Measurements from ENCODE around the gene SEPTIN5.

DNA sequence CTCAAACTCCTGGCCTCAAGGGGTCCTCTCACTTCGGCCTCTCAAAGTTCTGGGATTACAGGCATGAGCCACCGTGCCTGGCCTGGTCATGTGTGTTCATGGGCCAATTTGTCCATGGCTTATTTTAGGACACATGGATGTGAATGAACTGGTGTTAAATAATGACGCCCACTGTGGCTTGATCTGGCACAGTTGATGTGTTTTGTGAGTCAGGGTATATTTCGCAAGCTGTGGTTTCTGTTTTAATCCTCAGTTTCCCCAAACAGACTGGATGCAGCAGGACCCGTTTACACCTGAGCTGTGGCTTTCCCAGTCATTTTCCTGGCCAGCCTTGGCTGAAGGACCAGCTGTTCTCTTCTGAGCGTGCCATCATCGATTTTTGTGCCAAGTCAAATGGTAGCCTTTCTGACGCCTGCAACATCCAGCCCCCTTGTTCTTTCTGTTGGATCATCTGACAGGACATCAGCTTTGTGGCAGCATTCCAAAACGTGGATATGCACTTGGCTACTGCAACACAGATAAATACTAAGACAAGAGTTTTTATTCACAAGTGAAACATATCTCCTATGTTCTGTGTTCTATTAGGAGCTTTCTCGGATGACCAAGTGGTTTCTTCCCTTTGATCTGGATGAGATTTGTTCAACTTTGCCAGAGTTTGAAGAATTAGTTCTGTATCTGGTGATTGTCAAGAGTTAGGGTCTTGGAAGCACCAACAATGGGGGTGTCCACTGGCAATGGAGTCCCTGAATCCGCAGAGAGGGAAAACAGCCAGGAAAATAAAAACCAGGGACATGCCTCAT, 40.0 kb upstream of the SEPTIN5 start:
- TF ChIP-seq, protein P1, sequence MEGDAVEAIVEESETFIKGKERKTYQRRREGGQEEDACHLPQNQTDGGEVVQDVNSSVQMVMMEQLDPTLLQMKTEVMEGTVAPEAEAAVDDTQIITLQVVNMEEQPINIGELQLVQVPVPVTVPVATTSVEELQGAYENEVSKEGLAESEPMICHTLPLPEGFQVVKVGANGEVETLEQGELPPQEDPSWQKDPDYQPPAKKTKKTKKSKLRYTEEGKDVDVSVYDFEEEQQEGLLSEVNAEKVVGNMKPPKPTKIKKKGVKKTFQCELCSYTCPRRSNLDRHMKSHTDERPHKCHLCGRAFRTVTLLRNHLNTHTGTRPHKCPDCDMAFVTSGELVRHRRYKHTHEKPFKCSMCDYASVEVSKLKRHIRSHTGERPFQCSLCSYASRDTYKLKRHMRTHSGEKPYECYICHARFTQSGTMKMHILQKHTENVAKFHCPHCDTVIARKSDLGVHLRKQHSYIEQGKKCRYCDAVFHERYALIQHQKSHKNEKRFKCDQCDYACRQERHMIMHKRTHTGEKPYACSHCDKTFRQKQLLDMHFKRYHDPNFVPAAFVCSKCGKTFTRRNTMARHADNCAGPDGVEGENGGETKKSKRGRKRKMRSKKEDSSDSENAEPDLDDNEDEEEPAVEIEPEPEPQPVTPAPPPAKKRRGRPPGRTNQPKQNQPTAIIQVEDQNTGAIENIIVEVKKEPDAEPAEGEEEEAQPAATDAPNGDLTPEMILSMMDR (IDR thresholded peaks at IDR 0.05; ENCODE audit: insufficient read depth, low read depth, low read length): no peak
- no peak for TF ChIP-seq EZH2 (IDR thresholded peaks at IDR 0.05; ENCODE audit: insufficient read depth, low read length)

All from astrocyte (in vitro differentiated cells and primary cell).